Esophagus muscularis mucosa (tissue), 4 donors: Measurements from ENCODE around the gene KLF14. TPM values are rescaled to one million over a fixed set of nuclear protein-coding genes. Genes with fewer than 3 reads are reported as not detected.
A peak's percentile ranks its signal among the peaks of the same experiment; 100 is the strongest.
"Not testable (repeated sequence)": the region's sequence is repeated elsewhere in the genome, so short reads cannot be mapped to it uniquely, and the experiment has no call there.

Experiments used
- DNase-seq: peaks from one replicate; pipeline ENCODE4 v3.0.0-alpha.2; 2017; ENCODE audit errors: extremely low spot score
- H3K27ac ChIP-seq, 4 donors: fragments of 200-600 bp; sonication (generic); replicated peaks in 1 of 4; 1 replicate in 3 of 4; 2 replicates in 1 of 4; pipeline ENCODE4 v1.5.1; 2016 to 2019; ENCODE audit warnings: mild to moderate bottlenecking in 1 of 4
- H3K27me3 ChIP-seq, 4 donors: fragments of 200-600 bp; sonication (generic); one replicate each; pipeline versions ENCODE4 v1.5.1 to v1.6.0; 2016 to 2019
- H3K36me3 ChIP-seq, 4 donors: fragments of 200-600 bp; sonication (generic); one replicate each; pipeline ENCODE4 v1.5.1; 2016 to 2019
- H3K4me1 ChIP-seq, 4 donors: fragments of 200-600 bp; sonication (generic); one replicate each; pipeline ENCODE4 v1.5.1; 2016 to 2019
- H3K4me3 ChIP-seq, 4 donors: fragments of 200-600 bp; sonication (generic); 1 replicate in 2 of 4; 2 replicates in 2 of 4; pipeline ENCODE4 v1.5.1; 2016 to 2019; ENCODE audit warnings: mild to moderate bottlenecking in 4 of 4, moderate library complexity in 1 of 4
- H3K9me3 ChIP-seq, 4 donors: fragments of 200-600 bp; sonication (generic); 1 replicate in 3 of 4; 2 replicates in 1 of 4; pipeline ENCODE4 v1.5.1; 2016 to 2019
- CTCF ChIP-seq, 3 experiments: fragments of 200-600 bp in 2 of 3; fragments of 450-650 bp in 1 of 3; sonication (generic) in 2 of 3; IDR thresholded peaks; one replicate each; pipeline ENCODE4 v1.5.1; 2017 to 2019; ENCODE audit warnings: antibody characterized with exemption in 3 of 3, mild to moderate bottlenecking in 2 of 3, moderate library complexity in 1 of 3
- EP300 ChIP-seq: sonication (generic); formaldehyde crosslinking; IDR thresholded peaks from one replicate; pipeline ENCODE4 v1.6.1; 2017; ENCODE audit warnings: antibody characterized with exemption
- POLR2A ChIP-seq: fragments of 450-650 bp; IDR thresholded peaks from one replicate; pipeline ENCODE4 v1.6.1; 2017; ENCODE audit warnings: antibody characterized with exemption, moderate library complexity, mild to moderate bottlenecking, low read depth
- POLR2AphosphoS5 ChIP-seq, 2 donors: sonication (generic); formaldehyde crosslinking; IDR thresholded peaks; one replicate each; pipeline ENCODE4 v1.6.1; 2017; ENCODE audit warnings: antibody characterized with exemption in 2 of 2
- WGBS: methylation state at CpG from one replicate; pipeline ENCODE4 v1.1.5; 2018; 5-methylcytosine and 5-hydroxymethylcytosine counted together
- intact Hi-C: fragments of 100-400 bp; cut with DNase I; formaldehyde crosslinking; loops from one replicate; pipeline ENCODE4 v1.15.1; 2023
- total RNA-seq, 4 donors: library from RNA; depleted of rRNA; stranded (reverse); fragments of >200 nt; gene quantifications; one replicate each; pipeline versions ENCODE4 v1.1.0 to v1.2.1, GENCODE V29; 2016

The KLF14 gene
- total RNA-seq, 4 donors from 2014 or later, result 0.26 TPM; not detected in 3

GRCh38 chr7:130699686-130700085, 34.3 kb downstream of the KLF14 start:
- H3K9me3 ChIP-seq, result no peaks in the 10 kb centered on the region
- no peak overlapping the region for H3K27ac ChIP-seq
- TF ChIP-seq CTCF (IDR thresholded peaks at IDR 0.05) (no peak), POLR2A (no peak), EP300 (no peak), POLR2AphosphoS5 (IDR thresholded peaks at IDR 0.05) (no peak)
- intact Hi-C loops, result no loop called here
- H3K27me3 ChIP-seq, result no peaks in the 10 kb centered on the region
- no peaks in the 10 kb centered on the region for H3K36me3 ChIP-seq
- H3K4me3 ChIP-seq, result no peak overlapping the region
- DNase-seq, result no peak
- WGBS, result 63% methylated on average over 4 of the region's 4 CpGs
- no peaks in the 10 kb centered on the region for H3K4me1 ChIP-seq

GRCh38 chr7:130697820-130698219, 36.2 kb downstream of the KLF14 start:
- Histone ChIP-seq H3K4me1 (no peaks in the 10 kb centered on the region), H3K27ac (no peak overlapping the region), H3K4me3 (no peak overlapping the region), H3K9me3 (no peaks in the 10 kb centered on the region), H3K36me3 (no peaks in the 10 kb centered on the region), H3K27me3 (no peaks in the 10 kb centered on the region)
- DNase-seq, result no peak
- TF ChIP-seq EP300, result no peak
- TF ChIP-seq POLR2AphosphoS5 (IDR thresholded peaks at IDR 0.05), result no peak
- TF ChIP-seq CTCF (IDR thresholded peaks at IDR 0.05), result no peak
- WGBS, result 83% methylated on average over 2 of the region's 2 CpGs
- intact Hi-C loops, result no loop called here

GRCh38 chr7:130695840-130696239, 38.2 kb downstream of the KLF14 start:
- Histone ChIP-seq H3K4me3 (no peak overlapping the region), H3K27me3 (no peaks in the 10 kb centered on the region), H3K27ac (no peak overlapping the region), H3K9me3 (no peaks in the 10 kb centered on the region), H3K36me3 (no peaks in the 10 kb centered on the region), H3K4me1 (no peaks in the 10 kb centered on the region)
- intact Hi-C loops, result no loop called here
- DNase-seq, result no peak
- TF ChIP-seq POLR2A (no peak), CTCF (IDR thresholded peaks at IDR 0.05) (peak in 1 of 3 experiments; percentile 37), EP300 (no peak), POLR2AphosphoS5 (IDR thresholded peaks at IDR 0.05) (no peak)
- 60% methylated on average over 2 of the region's 2 CpGs for WGBS

- H3K36me3 ChIP-seq, H3K4me1 ChIP-seq, H3K4me3 ChIP-seq, H3K27ac ChIP-seq, H3K27me3 ChIP-seq, H3K9me3 ChIP-seq, DNase-seq, intact Hi-C loops: not testable (repeated sequence)
- WGBS, result 93% methylated on average over 1 of the region's 1 CpG
Observed at GRCh38 chr7:130692396-130692795, 41.6 kb downstream of the KLF14 start.

GRCh38 chr7:130689683-130690082, 44.3 kb downstream of the KLF14 start:
- peaks cover 0 to 9% (median 2%) of the 10 kb centered on the region in 4 donors for H3K9me3 ChIP-seq
- H3K27ac ChIP-seq, result no peak overlapping the region
- no peak for TF ChIP-seq POLR2A
- no peak for TF ChIP-seq CTCF (IDR thresholded peaks at IDR 0.05)
- TF ChIP-seq POLR2AphosphoS5 (IDR thresholded peaks at IDR 0.05), result no peak
- no peak for TF ChIP-seq EP300
- no peaks in the 10 kb centered on the region for H3K36me3 ChIP-seq
- intact Hi-C loops, result no loop called here
- no peaks in the 10 kb centered on the region for H3K27me3 ChIP-seq
- 78% methylated on average over 1 of the region's 1 CpG for WGBS
- no peak for DNase-seq
- no peak overlapping the region for H3K4me3 ChIP-seq
- no peaks in the 10 kb centered on the region for H3K4me1 ChIP-seq
